Measurements from ENCODE around the gene MAN2B2.
A peak's percentile ranks its signal among the peaks of the same experiment; 100 is the strongest.

Gene MAN2B2

GRCh38 chr4:6607368-6608055 is 32.5 kb downstream of the MAN2B2 start:
- no peak for ATAC-seq
- TF ChIP-seq ZNF70 (CRISPR knock-in tag; IDR thresholded peaks at IDR 0.05) (no peak), TOX (CRISPR knock-in tag; IDR thresholded peaks at IDR 0.05; ENCODE audit: borderline replicate concordance) (no peak), TCF4 (CRISPR knock-in tag; IDR thresholded peaks at IDR 0.05; ENCODE audit: borderline replicate concordance) (no peak), ZFP30 (CRISPR knock-in tag; IDR thresholded peaks at IDR 0.05) (no peak), ZC3H10 (CRISPR knock-in tag; IDR thresholded peaks at IDR 0.05) (no peak), CSDC2 (CRISPR knock-in tag; IDR thresholded peaks at IDR 0.05) (no peak), TSHZ2 (CRISPR knock-in tag; IDR thresholded peaks at IDR 0.05) (no peak), RARB (CRISPR knock-in tag; IDR thresholded peaks at IDR 0.05) (no peak), PATZ1 (CRISPR knock-in tag; IDR thresholded peaks at IDR 0.05; ENCODE audit: borderline replicate concordance) (no peak), BACH2 (CRISPR knock-in tag; IDR thresholded peaks at IDR 0.05; ENCODE audit: borderline replicate concordance) (no peak), POU6F1 (CRISPR knock-in tag; IDR thresholded peaks at IDR 0.05; ENCODE audit: borderline replicate concordance, low read depth) (no peak)

- TF ChIP-seq OSR1 (CRISPR knock-in tag; IDR thresholded peaks at IDR 0.05) (no peak), SNAI2 (CRISPR knock-in tag; IDR thresholded peaks at IDR 0.05) (no peak), ZNF8 (CRISPR knock-in tag; IDR thresholded peaks at IDR 0.05) (no peak), ZFP3 (CRISPR knock-in tag; IDR thresholded peaks at IDR 0.05) (no peak), TCF4 (CRISPR knock-in tag; IDR thresholded peaks at IDR 0.05; ENCODE audit: borderline replicate concordance) (no peak), ESRRG (CRISPR knock-in tag; IDR thresholded peaks at IDR 0.05) (no peak), TOX (CRISPR knock-in tag; IDR thresholded peaks at IDR 0.05; ENCODE audit: borderline replicate concordance) (no peak), ARNTL (CRISPR knock-in tag; IDR thresholded peaks at IDR 0.05; ENCODE audit: borderline replicate concordance, low read depth) (no peak), ZNF565 (CRISPR knock-in tag; conservative IDR thresholded peaks at IDR 0.05; ENCODE audit: low read depth) (no peak), ZFP30 (CRISPR knock-in tag; IDR thresholded peaks at IDR 0.05) (no peak), ZC3H10 (CRISPR knock-in tag; IDR thresholded peaks at IDR 0.05) (no peak), PPARA (CRISPR knock-in tag; IDR thresholded peaks at IDR 0.05; ENCODE audit: borderline replicate concordance) (no peak), GLIS3 (CRISPR knock-in tag; IDR thresholded peaks at IDR 0.05) (no peak), RARB (CRISPR knock-in tag; IDR thresholded peaks at IDR 0.05) (no peak), CSRNP3 (CRISPR knock-in tag; IDR thresholded peaks at IDR 0.05) (no peak), POU6F1 (CRISPR knock-in tag; IDR thresholded peaks at IDR 0.05; ENCODE audit: borderline replicate concordance, low read depth) (no peak), PATZ1 (CRISPR knock-in tag; IDR thresholded peaks at IDR 0.05; ENCODE audit: borderline replicate concordance) (no peak), CSDC2 (CRISPR knock-in tag; IDR thresholded peaks at IDR 0.05) (no peak), ZNF70 (CRISPR knock-in tag; IDR thresholded peaks at IDR 0.05) (no peak)
- peak; percentile 18; the same call in 2 of the 3 replicates for ATAC-seq
Measured at GRCh38 chr4:6608758-6609414, 33.9 kb downstream of the MAN2B2 start.

Measured in SK-N-SH treated with all-trans-retinoic acid at 6 μM for 48 hours (cell line).